ENCODE measurements around the gene CD68.

Gene CD68

DNA sequence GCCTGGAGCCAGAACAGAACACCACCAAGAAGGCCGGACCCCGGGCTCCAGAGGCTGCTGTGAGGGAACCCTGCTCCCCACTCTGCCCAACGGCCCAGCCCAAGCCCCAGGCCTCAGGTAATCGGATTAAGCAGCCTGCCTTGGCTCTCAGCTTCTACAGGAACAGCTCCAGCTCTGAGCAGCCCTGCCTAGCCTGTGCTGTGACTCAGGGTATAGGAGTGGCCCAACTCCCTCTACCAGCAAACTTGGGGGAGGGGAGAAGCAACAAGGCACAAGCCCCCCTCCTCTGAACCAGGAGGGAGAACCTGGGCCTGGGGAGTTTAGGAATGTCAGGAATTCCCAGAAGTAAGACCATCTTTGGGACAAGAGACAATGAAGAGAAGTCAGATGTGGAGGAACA lies 11.3 kb downstream of the CD68 start:
- H3K27me3 ChIP-seq (ENCODE audit: low read length) = no peaks in the 10 kb centered on the region
- H3K79me2 ChIP-seq (ENCODE audit: insufficient read depth, low read length) = peaks cover 4% of the 10 kb centered on the region; the same call in 1 of the 2 replicates
- no peaks in the 10 kb centered on the region for H3K9me3 ChIP-seq (ENCODE audit: insufficient read depth, low read length)
- no peak overlapping the region for H3K27ac ChIP-seq (ENCODE audit: low read depth, low read length)
- no peak overlapping the region for H3K9ac ChIP-seq (ENCODE audit: low read length)
- H3K36me3 ChIP-seq (ENCODE audit: low read length) = peaks cover 11% of the 10 kb centered on the region; the same call in 1 of the 2 replicates
- no peak overlapping the region for H3K4me3 ChIP-seq (ENCODE audit: insufficient read depth, low read length, poor library complexity, severe bottlenecking)
- TF ChIP-seq, protein P1, sequence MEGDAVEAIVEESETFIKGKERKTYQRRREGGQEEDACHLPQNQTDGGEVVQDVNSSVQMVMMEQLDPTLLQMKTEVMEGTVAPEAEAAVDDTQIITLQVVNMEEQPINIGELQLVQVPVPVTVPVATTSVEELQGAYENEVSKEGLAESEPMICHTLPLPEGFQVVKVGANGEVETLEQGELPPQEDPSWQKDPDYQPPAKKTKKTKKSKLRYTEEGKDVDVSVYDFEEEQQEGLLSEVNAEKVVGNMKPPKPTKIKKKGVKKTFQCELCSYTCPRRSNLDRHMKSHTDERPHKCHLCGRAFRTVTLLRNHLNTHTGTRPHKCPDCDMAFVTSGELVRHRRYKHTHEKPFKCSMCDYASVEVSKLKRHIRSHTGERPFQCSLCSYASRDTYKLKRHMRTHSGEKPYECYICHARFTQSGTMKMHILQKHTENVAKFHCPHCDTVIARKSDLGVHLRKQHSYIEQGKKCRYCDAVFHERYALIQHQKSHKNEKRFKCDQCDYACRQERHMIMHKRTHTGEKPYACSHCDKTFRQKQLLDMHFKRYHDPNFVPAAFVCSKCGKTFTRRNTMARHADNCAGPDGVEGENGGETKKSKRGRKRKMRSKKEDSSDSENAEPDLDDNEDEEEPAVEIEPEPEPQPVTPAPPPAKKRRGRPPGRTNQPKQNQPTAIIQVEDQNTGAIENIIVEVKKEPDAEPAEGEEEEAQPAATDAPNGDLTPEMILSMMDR (IDR thresholded peaks at IDR 0.05; ENCODE audit: insufficient read depth, low read length, poor library complexity, severe bottlenecking) = no peak
- no peak for TF ChIP-seq EZH2phosphoT487 (conservative IDR thresholded peaks at IDR 0.05; ENCODE audit: low read length)
- H3F3A ChIP-seq (ENCODE audit: insufficient read depth) = no peaks in the 10 kb centered on the region
- no peak overlapping the region for H2AFZ ChIP-seq (ENCODE audit: low read depth, low read length, severe bottlenecking)
- no peaks in the 10 kb centered on the region for H4K20me1 ChIP-seq (ENCODE audit: low read depth, low read length)
- no peak overlapping the region for H3K4me2 ChIP-seq (ENCODE audit: low read depth, low read length, poor library complexity, severe bottlenecking)
- H3K9me2 ChIP-seq (replicated peaks; ENCODE audit: insufficient read depth, low read length) = no peaks in the 10 kb centered on the region

- TF ChIP-seq, protein P1 (IDR thresholded peaks at IDR 0.05; ENCODE audit: insufficient read depth, low read length, poor library complexity, severe bottlenecking) = no peak
- no peak for TF ChIP-seq EZH2phosphoT487 (conservative IDR thresholded peaks at IDR 0.05; ENCODE audit: low read length)
- no peaks in the 10 kb centered on the region for H3K9me2 ChIP-seq (replicated peaks; ENCODE audit: insufficient read depth, low read length)
- no peaks in the 10 kb centered on the region; the same call in 1 of the 2 replicates for H3K79me2 ChIP-seq (ENCODE audit: insufficient read depth, low read length)
- H3K27me3 ChIP-seq (ENCODE audit: low read length) = no peaks in the 10 kb centered on the region
- H3K27ac ChIP-seq (ENCODE audit: low read depth, low read length) = no peak overlapping the region
- H3K4me3 ChIP-seq (ENCODE audit: insufficient read depth, low read length, poor library complexity, severe bottlenecking) = no peak overlapping the region
- H3K4me2 ChIP-seq (ENCODE audit: low read depth, low read length, poor library complexity, severe bottlenecking) = no peak overlapping the region
- no peak overlapping the region for H2AFZ ChIP-seq (ENCODE audit: low read depth, low read length, severe bottlenecking)
- no peak overlapping the region for H3K9ac ChIP-seq (ENCODE audit: low read length)
- no peaks in the 10 kb centered on the region for H3K9me3 ChIP-seq (ENCODE audit: insufficient read depth, low read length)
- H3K36me3 ChIP-seq (ENCODE audit: low read length) = peaks cover 11% of the 10 kb centered on the region; the same call in 1 of the 2 replicates
- no peaks in the 10 kb centered on the region for H3F3A ChIP-seq (ENCODE audit: insufficient read depth)
- no peaks in the 10 kb centered on the region for H4K20me1 ChIP-seq (ENCODE audit: low read depth, low read length)
These were observed 12.2 kb downstream of the CD68 start for GRCh38 chr17:7591596-7591995.

DNA sequence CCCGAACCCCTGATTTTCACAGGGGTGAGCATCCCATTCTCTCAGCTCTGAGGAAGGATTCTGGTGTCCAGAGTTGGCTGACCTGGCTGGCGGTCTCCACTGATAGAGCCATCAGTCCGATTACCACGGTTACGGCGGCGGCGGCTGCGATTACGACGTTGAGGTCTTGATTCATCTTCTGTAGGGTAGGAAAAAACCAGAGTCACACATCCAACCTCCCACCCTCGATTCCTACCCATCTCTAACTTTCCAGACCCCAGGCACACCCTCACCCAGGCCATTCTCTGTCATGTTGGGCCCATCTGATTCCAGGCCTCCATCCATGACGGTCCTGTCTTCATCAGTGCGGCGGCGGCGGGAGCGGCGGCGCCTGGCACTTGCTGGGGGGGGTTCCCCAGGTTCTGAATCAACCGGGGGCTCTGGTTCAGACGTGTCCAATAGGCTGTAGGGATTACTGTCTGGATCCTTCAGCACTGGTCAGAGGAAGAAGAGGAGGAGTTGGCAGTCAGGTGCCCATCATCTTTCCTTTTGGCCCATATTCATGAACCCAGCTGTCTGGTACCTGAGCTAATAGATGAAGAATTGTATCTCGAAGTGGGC lies 13.1 kb downstream of the CD68 start:
- Histone ChIP-seq H3K4me2 (ENCODE audit: low read depth, low read length, poor library complexity, severe bottlenecking) (no peak overlapping the region), H4K20me1 (ENCODE audit: low read depth, low read length) (no peaks in the 10 kb centered on the region), H2AFZ (ENCODE audit: low read depth, low read length, severe bottlenecking) (no peak overlapping the region), H3K9me3 (ENCODE audit: insufficient read depth, low read length) (no peaks in the 10 kb centered on the region), H3K9ac (ENCODE audit: low read length) (no peak overlapping the region), H3K4me3 (ENCODE audit: insufficient read depth, low read length, poor library complexity, severe bottlenecking) (no peak overlapping the region), H3K36me3 (ENCODE audit: low read length) (peaks cover 11% of the 10 kb centered on the region; the same call in 1 of the 2 replicates), H3K27me3 (ENCODE audit: low read length) (no peaks in the 10 kb centered on the region), H3K9me2 (replicated peaks; ENCODE audit: insufficient read depth, low read length) (no peaks in the 10 kb centered on the region), H3K27ac (ENCODE audit: low read depth, low read length) (no peak overlapping the region), H3F3A (ENCODE audit: insufficient read depth) (no peaks in the 10 kb centered on the region), H3K79me2 (ENCODE audit: insufficient read depth, low read length) (no peaks in the 10 kb centered on the region)
- TF ChIP-seq, protein P1 (IDR thresholded peaks at IDR 0.05; ENCODE audit: insufficient read depth, low read length, poor library complexity, severe bottlenecking) = no peak
- no peak for TF ChIP-seq EZH2phosphoT487 (conservative IDR thresholded peaks at IDR 0.05; ENCODE audit: low read length)
